ENCODE data around the gene PRR9.
A peak's percentile ranks its signal among the peaks of the same experiment; 100 is the strongest.

PRR9 gene

DNA sequence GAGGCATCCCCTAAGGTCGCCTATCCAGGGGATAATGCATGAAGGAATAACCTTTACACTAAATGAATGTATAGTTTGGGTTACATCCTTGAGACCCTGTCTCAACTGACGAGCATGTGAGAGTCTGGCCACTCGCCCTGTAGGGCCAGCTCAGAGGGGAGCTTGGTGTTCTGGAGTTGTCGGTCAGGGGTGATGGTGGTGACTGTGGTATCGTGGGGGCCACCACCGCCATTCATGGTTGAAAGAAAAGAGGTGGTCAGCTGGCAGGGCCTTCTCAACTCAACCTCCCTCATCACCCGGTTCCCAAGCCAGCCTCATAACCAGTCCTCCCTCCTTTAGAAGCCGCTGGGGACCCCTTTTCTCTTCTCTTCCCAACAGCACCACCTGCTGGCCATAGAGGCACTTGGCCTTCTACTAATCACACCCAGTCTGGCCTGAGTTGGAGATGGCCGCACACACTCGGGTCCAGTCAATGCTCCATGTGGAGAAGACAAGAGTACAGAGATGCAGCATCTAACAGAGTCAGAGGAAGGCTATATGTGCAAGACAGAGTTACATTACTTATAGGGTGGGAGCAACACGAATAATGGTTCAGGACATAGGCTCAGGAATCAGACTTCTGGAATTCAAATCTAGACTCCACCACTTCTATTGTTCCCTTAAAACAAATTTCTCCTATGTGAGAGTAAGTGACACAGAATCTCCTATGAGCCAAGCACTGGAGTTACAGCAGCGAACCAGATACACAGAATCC is 11.9 kb downstream of the PRR9 start:
- DNase-seq, result peak; percentile 11

DNA sequence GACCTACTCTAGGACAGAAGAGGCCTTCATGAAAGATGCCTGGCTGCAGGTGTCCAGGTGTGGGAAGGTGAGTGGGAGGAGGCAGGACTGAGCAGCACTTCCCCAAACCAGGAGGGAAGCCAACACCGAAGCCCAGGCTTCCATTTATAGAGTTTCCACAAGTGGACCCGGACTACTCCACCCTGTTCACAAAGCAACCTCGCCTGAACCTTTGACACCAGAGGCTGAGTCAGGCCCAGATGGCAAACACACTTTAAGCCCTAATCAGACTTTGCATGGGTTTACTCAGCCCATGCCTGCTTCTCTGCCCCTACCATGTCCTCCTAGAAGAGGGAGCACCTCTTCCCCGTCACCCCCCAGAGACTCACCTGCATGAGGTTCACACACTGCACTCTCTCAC is 14.0 kb downstream of the PRR9 start:
- no peak for DNase-seq

DNA sequence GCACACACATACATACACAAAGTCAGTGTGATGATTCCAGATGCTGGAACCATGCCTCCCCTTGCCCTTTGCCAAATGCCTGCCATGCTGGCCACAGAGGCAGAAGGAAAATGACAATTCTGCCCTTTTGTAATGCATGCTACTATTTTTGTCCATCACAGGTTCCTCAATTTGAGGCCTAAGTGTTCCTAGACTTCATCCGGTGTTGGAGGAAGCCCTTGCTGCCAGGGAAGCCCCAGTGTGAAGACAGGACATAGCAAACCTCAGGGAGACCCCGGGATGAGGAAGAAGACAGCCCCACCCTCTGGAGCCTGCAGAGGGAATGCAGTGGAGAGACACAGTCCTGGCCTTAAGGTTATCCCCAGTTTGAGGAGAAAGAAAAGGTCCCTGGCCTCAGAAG is 14.4 kb downstream of the PRR9 start:
- no peak for DNase-seq

DNA sequence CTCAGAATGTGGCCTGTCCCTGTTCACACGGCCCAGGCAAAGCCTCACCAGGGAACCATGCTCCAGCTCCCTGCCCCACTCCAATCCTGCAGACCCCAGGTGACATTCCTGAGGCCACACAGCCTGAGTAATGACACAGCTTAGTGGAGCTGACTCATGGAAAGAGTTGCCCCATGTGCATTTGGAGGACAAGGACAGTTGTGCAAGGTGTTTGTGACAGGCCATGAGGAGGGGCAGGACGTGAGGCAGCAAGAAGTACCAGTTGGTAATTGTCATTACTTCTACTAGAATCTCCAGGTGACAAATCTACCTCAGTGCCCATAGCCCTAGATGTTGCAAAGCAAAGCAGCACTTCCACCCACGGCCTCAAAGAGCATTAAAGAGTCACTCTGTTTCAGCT is 15.2 kb downstream of the PRR9 start:
- no peak for DNase-seq

DNA sequence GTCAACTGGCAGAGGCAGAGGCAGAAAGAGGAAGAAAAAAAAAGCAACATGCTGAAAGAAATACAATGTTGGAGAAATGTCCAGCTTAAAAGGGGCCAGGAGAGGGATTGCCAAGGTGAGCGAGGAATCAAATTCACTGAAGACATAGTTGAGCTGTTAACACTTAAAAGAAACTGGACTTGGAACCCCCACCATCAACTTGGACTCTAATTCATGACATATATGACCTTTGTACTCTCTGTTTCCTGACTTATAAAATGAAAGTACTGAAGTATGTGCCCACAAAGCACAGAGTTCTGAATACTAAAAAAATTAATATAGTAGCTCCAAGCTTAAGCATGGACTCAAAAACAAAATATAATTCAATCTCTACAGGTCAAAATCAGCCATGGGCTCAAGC is 16.1 kb downstream of the PRR9 start:
- DNase-seq, result no peak

DNA sequence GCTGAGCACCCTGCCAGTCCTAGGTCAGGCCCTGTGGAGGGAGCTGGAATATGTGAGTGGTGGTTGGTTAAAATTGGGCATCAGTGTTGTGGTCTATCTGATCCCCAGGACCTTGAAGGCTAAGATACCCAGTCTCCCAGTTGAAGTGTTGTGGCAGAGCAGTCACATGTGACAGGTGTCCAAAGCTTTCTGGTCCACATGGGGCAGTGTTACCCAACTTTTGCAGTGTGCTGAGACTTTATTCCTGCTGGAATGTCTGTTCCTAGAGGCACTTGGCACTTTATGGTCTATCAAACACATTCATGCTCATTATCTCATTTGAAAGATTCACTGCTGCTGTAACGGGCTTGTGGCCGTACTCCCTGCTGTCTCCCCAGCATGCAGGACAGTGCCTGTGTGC is 21.1 kb downstream of the PRR9 start:
- DNase-seq, result no peak

DNA sequence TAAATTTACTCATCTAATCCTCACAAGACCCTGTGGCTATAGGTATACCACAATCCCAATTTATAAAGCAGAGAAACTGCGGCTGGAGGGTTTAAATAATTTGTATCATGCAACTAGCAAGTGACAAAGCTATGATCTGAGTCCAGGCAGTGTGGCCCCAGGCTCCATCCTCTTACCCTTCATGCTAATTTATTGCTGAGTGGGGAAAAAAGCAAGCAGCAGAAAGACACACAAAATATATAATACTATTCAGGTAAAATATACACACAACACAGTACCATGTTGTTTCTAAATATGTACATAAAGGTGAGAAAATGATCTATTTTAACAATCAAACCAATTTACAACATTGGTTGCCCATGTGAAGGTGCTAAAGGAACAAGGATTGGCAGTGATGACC is 24.8 kb downstream of the PRR9 start:
- no peak for DNase-seq

DNA sequence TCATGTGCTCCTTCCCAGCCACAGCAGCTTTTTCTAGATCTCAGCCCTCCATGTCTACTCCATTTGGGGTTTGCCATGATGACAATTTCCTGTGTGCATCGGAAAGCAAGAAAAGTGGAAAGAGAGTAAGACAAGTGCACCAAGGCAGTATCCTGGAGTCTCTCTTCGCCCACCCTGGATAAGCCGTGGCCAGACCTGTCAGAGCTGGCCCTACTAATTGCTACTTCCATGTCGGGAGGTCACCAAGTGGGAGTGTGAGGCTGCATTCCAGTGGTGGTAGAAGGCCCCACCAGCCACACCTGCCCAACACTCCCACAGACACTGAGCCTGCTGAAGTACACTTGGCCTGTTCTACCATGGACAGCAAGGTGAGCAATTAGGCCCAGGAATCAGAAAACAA is 28.1 kb downstream of the PRR9 start:
- no peak for DNase-seq

DNA sequence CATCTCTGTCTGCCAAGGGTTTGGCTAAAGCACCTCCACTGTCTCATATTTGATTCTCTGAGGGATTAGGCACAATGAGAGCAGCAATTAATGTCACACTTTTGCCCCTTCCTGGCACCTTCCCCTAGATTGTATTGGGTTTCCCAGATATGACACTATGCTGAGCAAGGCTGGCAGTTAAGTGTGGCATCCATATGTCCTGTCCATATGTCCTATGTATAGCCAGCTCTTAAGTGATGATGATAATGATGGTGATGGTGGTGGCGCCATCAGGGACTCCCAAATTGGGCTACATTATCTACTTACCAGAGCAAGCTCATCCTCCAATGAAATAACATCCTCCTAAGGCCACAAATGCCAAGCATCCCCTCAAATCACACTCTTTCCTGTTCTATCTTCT is 28.6 kb downstream of the PRR9 start:
- DNase-seq, result no peak

DNA sequence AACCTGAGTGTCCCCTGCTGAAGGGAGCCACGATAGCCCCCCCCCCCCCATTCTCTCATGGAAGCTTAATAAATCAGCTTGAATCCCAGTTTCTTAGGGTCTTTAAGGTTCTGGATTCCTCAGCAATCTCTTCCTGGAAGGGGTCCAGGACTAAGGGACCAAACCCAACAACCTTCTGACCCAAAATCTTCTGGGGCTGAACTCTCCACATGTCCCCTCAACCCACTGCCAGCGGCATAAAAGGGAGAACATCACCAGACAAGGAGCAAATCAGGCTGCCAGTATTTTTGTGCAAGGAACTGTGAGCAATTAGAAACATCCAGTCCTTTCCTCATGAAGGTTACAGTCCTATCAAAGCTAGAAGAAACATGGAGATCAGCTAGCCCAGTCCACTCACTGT is 29.4 kb downstream of the PRR9 start:
- DNase-seq, result no peak

DNA sequence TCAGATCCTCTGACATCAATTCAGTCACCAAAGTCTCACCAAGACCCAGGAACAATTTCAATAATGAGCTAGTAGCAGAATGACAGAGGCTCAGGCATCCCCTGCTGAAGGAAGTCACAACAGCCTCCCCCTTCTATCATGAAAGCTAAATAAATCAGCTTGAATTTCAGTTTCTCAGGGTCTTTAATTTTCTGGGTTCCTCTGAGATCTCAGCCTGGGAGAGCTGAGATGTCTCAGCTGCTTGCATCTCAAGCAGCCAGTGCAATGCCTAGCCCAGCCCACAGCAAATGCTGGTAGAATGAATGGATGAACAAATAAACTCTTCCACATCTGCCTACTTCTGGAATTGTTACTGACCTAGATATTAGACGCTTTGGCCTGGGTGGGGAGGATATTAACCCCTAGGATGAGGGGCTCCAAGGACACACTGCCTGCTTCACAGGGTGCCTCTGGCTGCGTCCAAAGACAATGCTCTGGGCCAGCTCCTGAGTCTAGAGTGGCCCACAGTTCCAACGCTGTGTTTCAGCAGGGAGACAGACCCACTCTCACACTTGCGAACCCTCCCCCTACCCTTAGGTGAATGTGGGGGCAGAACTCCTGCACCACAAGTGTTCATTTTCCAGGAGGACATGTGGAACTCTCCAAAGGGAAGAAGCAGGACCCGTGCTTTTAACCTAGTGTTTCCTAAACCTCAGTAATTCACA is 30.9 kb downstream of the PRR9 start:
- no peak for DNase-seq

DNA sequence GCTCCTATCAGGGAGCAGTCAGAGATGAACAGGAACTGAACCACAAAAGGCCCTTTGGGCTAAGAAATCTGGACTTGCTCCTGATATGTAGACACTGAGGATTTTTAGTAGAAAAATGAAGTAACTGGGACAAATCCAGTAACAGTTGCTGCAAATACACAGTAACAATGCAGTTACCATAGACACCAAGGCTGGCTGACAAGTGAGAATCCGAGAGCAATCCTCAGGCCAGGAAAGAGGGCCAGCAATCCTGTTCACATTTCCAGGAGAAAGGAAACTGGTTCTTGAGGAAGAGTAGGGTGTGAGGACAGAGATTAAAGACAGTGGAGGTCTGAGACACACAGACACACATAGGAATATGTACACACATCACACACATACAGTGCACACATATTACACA is 32.8 kb downstream of the PRR9 start:
- no peak for DNase-seq

DNA sequence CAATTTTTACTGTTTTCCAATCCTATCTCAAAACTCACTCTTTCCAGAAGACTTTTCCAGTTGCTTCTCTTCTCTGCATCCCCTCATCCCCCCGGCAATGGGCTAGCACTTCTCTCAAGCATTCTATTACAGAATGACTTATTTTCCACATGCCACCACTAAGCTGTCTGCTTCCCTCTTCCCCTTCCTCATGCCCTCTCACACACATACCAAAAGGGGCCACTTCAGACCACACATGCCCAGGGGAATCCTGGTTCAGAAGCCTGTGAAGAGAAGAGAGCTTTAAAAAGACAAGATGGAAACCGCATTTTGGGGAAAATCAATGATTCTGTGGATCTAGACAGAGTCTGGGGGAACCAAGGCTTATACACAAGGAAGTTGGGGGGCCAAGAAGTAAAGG is 33.7 kb downstream of the PRR9 start:
- DNase-seq, result no peak

DNA sequence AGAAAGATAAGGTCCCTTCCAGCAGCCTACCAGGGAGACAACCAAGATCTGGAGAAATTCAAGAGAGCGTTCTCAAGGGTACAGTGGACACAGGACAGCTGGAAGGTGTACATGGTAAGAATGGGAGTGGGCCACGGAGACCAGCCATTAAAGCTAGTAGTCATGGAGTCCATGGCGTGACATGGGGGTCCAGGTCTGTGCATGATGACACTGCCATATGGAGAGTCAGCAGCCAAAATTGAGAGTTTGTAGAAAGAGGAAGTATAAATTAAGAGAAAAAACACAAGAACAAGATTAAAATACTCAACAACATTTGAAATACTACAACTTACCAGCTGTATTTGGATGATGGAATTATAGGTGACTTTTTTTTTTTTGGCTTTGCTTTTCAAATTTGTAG is 34.2 kb downstream of the PRR9 start:
- no peak for DNase-seq

DNA sequence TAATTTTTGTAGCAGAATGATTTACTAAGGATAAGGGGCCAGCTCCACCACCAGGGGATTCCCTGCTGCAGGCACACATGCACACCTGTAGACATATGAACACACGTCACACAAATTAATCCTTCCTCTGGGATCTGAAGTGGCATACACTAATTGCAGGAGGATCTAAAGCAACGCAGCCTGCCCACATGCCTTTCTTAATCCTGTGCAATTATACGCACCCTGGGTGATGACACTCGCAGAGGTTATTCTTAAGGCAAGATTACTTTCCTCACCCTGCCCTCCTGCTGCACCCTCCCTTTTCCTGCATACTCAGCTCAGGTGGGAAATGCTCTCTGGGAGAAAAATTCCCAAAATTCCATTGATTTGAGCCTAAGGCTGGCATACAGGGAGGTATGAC is 34.6 kb downstream of the PRR9 start:
- no peak for DNase-seq

DNA sequence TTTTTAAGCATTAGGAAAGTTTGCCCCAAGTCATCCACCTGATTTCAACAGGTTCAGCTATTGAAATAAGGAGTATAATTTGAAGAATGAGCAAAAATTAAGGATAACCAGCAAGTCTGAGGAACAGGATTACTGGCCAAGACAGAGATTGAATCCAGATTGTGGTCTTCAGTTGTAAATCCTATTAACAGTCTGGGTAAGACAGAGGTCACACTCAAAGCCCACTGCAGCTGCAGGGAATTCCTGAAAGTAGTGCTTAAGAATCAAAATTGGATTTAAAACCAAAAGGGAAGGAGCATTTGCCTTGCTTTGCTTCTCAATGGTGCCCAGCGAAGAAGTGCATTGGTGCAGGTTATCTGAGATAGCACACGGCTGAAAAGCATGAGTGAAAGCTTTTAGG is 35.7 kb downstream of the PRR9 start:
- DNase-seq, result no peak

DNA sequence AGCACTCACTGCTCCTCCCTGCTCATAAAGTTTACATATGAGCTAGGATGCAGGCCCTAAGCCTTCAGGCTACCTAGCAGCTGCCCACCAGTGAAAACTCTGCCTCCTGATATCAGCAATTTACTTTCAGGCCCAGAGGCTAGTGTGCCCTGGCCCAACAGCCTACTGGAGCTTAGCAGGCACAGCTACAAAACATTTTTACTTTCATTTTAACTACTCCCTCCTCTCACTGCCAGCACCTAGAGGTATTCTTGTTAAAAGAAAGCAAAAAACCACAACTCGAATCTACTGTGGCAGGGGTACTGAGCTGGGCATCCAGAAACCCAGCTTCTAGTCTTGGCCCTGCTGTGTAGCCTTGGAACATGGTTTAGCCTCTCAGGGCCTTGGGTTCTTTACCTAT is 36.3 kb downstream of the PRR9 start:
- no peak for DNase-seq

DNA sequence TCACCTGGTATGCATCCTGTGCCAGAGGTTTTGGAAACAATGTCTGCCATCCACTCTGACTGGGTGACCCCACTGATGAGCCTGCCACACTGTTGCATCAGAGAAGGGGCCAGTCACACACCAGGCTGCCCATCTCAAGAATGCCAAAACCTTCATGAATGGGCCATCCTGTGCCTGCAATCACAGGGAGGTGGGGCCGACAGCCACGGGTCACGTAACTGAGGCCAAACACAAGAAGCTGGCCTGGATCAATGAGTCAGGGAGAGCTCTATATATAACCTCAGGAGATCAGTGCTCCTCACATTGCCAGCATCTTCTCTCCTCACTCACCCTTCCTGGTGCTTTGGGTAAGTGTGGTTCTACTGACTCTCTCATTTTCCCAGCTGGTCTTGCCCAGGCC is 42.0 kb downstream of the PRR9 start, which contains the start of gene LORICRIN:
Gene LORICRIN (plus strand): TSS at position 301 of the 400 bp plus-strand sequence. CDS start 1,263 bp downstream, outside the sequence.
- no peak for DNase-seq

DNA sequence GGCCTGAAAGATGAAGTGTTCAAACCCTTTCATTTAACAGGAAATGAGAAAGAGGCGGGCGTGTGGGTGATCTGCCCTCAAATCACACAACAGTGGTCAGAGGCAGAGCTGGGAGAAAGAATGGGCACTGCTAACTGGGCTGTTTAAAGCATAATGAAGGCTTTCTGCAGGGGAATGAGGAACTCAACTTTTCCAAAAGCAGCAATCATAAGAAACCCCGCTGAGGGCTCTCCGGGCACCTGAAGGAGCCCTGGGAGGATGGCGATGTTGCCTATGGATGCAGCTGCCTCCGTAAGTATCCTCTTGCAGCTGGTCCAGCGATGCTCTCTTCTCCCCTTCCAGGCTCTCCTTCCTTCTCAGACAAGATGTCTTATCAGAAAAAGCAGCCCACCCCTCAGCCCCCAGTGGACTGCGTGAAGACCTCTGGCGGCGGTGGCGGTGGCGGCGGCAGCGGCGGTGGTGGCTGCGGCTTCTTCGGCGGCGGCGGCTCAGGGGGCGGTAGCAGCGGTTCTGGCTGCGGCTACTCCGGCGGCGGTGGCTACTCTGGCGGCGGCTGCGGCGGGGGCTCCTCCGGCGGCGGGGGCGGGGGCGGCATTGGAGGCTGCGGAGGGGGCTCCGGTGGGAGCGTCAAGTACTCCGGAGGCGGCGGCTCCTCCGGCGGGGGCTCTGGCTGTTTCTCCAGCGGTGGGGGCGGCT is 43.3 kb downstream of the PRR9 start:
- DNase-seq, result peak; percentile 28

DNA sequence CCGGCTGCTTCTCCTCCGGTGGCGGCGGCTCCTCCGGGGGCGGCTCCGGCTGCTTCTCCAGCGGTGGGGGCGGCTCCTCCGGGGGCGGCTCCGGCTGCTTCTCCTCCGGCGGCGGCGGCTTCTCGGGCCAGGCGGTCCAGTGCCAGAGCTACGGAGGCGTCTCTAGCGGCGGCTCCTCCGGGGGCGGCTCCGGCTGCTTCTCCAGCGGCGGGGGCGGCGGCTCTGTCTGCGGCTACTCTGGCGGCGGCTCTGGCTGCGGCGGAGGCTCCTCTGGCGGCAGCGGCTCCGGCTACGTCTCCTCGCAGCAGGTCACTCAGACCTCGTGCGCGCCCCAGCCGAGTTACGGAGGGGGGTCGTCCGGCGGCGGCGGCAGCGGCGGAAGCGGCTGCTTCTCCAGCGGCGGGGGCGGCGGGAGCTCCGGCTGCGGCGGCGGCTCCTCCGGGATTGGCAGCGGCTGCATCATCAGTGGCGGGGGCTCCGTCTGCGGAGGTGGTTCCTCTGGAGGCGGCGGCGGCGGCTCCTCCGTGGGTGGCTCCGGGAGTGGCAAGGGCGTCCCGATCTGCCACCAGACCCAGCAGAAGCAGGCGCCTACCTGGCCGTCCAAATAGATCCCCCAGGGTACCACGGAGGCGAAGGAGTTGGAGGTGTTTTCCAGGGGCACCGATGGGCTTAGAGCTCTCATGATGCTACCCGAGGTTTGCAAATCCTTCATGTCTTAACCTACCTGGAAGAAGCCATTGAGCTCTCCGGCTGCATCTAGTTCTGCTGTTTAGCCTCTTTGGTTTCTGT is 44.1 kb downstream of the PRR9 start:
- DNase-seq, result peak; percentile 57

DNA sequence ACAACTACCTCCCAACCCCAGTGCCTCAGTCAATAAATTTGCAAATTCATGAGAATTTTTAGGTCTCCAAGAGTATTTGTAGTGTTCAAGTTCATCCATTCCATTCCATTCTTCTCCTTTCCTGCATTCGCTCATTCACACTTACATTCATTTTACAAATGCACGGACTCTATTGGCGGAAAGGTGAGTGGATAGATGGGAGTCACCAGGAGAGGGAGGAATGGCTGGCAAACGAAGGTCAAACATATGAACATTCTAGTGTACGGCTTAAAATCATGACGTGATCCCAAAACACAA is 44.6 kb downstream of the PRR9 start:
- DNase-seq, result no peak

DNA sequence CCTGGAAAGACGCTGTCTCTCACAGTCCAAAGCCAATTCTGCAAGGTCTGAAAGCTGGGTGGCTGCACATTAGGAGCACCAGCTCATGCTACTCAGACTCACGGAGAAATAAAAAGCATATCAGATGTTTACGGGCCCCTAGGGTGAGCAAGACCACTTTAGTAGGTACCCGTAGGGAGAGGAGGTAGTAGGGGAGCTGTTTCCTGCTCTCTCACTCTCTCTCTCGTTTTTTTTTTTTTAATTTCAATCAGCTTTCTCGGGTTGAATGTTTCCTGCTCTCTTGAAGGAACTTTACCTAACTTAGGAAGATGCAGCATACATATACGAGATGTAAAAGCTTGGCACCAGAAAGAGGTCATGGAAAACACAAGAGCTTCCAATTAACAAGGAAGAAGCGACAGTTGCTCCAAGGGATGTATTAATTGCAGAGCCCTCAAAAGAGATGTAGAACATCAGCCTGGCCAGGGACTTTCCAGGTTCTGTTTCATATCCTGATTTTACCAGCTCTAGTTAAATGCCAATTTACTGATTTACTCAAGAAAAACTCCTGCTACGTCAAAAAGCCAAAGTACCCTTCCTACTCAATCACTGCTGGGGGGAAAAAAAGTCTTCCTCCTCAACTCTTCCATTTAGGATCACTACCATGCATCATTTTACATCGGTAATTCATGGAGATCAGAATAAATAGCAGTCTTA is 45.2 kb downstream of the PRR9 start:
- no peak for DNase-seq
